HG02798 (cell line): ENCODE measurements around the gene FERMT1.
"Not testable (repeated sequence)": the region's sequence is repeated elsewhere in the genome, so short reads cannot be mapped to it uniquely, and the experiment has no call there.

ENCODE experiments used
- ATAC-seq: cut with Tn5 transposase; IDR thresholded peaks from one replicate; pipeline ENCODE4 v1.9.1; 2021; ENCODE audit warnings: mild to moderate bottlenecking; ENCODE audit not compliant: unreplicated experiment, poor library complexity

The FERMT1 gene

DNA sequence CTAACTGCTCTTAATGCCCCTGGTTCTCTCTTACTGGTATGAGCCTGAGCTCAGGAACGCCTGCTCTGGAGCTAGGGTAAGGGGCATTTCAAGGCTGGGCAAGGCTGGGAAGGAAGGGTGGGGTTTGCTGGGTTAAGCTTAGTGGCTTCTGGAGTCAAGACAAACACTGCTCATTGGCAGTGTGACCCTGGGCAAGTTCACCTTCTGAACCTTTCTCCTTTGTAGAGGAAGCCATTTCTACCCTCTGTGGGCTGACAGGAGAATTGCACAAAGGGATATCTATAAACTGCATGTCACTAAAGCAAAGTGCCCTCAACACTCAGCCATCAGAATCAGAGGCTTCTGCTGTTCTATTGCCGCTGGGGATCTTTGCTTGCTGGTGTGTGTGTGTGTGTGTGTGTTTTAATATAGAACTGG, 48.7 kb downstream of the FERMT1 start:
- ATAC-seq = no peak

GRCh38 chr20:6070829-6071695, 51.8 kb downstream of the FERMT1 start:
- ATAC-seq = no peak

- no peak for ATAC-seq
Observed at GRCh38 chr20:6069669-6070068, 53.2 kb downstream of the FERMT1 start.

DNA sequence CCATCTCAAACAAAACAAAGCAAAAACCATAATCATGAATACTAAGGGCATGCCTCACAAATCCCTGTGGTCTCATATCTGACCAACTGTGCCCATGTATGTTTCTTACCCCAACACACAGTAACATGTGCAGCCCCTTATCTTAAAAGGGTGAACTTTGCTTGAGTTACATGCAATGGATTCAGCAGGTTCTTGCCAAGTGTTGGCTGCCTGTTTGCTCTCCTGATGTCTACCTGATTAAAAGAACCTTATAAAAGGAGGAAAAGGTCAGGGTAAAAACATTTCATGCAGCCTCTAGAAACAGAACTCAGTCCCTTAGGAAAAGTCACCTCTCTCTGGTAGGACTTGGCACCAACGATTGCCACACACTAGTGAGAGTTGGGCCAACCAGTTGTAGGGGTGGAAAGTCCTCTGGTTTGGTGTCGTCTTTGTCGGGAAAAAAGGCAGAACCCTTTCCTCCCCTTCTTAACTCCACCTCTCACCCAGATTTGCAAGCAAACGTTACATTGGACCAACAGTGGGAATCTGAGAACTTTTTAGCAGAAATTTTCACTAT, 55.0 kb downstream of the FERMT1 start:
- ATAC-seq = no peak

DNA sequence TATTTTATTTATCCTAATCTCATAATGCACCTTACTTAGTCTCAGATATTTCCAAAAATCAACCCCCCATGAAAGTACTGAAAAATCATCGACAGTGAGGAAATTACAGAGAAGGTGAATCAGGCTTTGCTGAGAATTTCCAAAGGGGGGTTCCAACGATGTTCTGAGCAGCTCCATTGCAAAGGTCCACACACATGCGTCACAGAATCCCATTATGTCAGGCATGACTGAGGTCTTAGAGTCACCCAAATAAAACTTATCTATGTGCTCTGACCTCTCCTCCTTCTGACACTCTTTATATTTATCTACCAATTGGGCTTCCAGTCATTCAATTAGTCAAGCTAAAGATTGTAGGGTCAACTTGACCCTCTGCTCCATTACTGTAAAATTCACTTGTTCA, 56.2 kb downstream of the FERMT1 start:
- no peak for ATAC-seq

- ATAC-seq = no peak
Observed at GRCh38 chr20:6061544-6061943, 61.3 kb downstream of the FERMT1 start.

DNA sequence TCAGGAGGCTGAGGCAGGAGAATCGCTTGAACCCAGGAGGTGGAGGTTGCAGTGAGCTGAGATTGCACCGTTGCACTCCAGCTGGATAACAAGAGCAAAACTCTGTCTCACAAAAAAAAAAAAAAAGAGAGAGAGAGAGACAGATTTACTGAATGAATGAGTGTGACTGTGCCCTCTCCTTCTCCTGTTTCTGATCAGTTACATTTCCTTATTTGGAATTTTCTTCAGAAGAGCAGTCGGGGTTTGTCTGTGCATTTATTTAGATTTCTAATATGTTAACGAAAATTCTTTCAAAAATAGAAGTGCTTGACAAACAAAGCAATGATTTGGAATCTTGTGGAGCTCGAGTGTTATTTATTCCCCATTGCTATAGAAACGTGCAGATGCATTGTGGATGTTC, 62.6 kb downstream of the FERMT1 start:
- no peak for ATAC-seq

GRCh38 chr20:6058684-6059295, 64.0 kb downstream of the FERMT1 start:
- no peak for ATAC-seq

- ATAC-seq = no peak
Observed at GRCh38 chr20:6057691-6058090, 65.1 kb downstream of the FERMT1 start.

GRCh38 chr20:6057139-6057538, 65.7 kb downstream of the FERMT1 start:
- ATAC-seq = no peak

DNA sequence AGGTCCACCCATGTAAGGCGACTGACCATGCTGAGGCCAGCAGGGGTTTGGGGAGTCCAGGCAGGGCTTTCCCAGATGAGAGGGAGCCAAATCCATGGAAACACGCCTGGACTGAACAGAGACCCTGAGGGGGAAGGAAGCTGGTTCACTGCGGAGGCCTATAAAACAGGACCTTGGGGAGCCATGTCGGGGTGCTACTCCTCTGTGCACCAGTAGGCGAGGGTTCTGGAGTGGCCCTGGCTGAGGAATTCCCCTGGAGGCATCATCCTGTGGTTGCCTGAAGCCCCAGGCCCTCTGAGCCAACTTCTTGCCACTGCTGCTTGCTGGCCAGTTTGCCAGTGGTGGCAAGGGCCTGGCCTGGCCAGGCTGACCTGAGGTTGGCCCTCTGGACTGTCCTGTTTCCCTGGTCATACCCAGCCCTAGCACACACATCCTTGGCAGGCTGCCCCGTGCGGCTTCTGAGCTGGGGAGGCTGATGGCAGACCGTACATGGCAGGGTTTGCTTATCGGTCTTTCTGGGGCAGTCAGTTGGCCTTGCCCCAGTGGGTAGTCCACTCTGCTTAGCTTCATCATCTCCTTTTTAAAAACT, 66.8 kb downstream of the FERMT1 start:
- no peak for ATAC-seq

DNA sequence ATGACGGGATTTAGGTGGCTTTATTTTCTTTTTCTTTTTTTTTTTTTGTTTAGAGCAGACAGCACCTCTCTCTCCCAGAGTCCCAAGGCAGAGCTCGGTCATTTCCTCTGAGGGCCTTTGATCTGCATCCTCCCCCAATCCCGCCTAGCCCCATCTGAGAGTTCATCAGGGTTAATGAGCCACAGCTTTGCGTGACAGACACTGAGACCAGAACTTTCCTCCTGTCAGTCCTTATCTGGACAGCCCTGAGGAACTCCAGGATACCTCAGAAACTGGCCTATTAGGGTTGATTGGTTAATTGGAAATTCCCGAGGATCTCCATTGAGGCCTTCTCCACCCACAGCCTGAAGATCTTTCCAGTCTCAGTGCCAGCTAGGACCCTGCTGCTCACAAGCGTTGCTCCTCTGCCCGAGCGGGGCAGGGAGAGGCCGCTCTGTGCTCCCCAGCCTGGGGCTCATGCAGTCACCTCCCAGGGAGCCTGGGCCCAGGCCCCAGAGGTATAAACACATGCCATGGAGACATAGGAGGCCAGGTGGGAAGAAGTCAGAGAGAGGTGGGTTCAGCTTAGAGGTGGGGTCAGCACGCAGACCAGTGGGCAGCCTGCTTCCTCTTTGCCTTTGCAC, 67.6 kb downstream of the FERMT1 start:
- no peak for ATAC-seq

DNA sequence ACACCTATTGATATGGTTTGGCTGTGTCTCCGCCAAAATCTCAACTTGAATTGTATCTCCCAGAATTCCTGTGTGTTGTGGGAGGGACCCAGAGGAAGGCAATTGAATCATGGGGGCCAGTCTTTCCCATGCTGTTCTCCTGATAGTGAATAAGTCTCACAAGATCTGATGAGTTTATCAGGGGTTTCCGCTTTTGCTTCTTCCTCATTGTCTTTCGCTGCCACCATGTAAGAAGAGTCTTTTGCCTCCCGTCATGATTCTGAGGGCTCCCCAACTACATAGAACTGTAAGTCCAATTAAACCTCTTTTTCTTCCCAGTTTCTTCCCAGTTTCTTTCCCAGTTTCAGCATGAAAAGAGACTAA, 68.2 kb downstream of the FERMT1 start:
- ATAC-seq = not testable (repeated sequence)

GRCh38 chr20:6053776-6054688, 68.8 kb downstream of the FERMT1 start, which contains the start of gene LRRN4:
Gene LRRN4, minus strand, starts transcription at chr20:6054060. Its CDS starts 1,261 bp downstream, at chr20:6052799.
- no peak for ATAC-seq

GRCh38 chr20:6053064-6053775, 69.6 kb downstream of the FERMT1 start:
- ATAC-seq = no peak

- no peak for ATAC-seq
Observed at GRCh38 chr20:6051505-6051904, 71.3 kb downstream of the FERMT1 start.

DNA sequence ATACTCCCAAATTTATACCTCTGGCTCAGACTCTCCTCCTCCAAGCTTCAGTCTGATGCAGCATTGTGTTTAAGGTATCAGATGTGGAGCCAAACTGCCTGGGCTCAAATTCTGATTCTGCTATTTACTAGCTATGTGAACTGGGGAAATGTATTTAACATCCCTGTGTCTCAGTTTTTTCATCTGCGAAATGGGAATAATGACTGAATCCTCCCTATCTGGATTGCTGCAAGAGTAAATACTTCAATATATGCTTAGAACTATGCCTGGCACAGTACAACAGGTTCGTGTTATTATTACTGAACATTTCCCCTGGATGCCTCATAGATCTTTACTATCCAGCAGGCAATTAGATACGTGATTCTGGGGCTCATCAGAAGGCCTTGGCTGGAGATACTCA, 74.4 kb downstream of the FERMT1 start:
- ATAC-seq = no peak

GRCh38 chr20:6046432-6046831, 76.4 kb downstream of the FERMT1 start:
- ATAC-seq = no peak

DNA sequence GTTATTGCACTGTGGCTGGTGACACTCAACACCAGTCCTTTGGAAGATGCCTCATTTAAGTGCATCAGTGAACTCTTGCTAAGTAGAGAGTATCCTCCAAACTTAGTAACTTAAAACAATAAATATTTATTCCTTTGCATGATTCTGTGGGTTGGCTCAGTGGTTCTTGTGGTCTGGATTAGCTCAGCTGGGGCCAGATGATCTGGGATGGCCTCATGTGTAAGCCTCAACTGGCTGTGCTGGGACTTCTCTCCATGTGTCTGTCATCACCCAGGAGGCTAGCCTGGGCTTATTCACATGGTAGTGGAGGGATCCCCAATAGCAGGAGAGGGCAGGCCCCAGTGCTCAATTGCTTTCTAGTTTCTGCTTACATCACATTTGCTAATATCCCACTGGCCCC, 77.3 kb downstream of the FERMT1 start:
- no peak for ATAC-seq
